ENCODE data around the gene PARD3.

The PARD3 gene

DNA sequence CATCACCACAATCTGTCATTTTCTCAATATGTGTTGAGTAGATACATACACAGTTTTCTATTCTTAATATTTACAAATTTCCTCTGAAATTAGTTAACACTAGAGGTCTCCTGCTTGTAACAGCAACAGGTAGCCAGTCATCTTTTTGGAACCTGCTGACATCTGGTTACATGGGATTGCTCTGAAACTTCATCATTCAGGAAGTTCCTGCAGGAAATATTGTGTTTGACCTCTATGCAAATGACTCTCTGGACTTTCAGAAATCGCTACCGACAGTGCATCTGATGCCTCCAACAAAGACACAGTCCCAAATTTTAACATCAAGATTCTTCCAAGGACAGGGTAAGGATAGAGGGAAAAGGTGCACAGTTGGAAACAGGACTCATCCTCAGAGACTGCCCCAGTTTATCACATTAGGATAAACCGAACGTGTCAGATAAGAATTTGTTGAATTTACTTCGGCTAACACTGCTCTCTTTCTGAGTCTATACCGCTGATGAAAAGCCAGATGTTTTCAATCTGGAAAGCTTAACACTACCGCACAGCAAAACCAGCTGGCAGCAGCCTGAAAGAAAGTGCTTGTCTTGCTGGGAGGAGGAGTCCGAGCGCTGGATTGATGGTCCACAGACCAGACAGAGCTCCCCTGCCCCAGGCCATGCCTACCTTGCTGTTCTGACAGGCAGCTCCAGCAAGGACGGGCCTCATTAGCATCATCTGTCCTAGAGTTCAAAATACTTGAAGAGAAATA, 633.4 kb downstream of the PARD3 start:
- in situ Hi-C loops (cut with HindIII; ENCODE audit: low sequenced_read_pairs) = no loop called here

- in situ Hi-C loops (cut with HindIII; ENCODE audit: low sequenced_read_pairs) = no loop called here
Observed at GRCh38 chr10:34180749-34181148, 634.3 kb downstream of the PARD3 start.

DNA sequence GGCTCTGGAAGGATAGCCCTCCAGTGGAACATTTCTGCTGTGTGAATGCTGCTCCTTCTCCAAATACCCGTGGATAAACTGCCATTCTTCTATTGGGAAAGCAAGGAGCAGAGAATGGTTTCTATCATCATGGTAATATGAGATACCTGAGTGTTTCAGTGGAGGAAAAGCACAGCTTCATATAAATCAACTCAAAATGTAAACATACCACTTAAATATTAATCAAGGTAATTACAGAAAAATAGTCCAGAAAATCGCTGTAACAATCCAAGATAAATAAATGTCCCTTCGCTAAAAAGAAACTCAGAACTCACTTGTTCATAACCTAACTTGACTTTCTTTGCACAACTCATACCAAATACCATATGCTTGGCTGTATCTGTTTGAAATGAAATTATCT, 635.8 kb downstream of the PARD3 start:
- in situ Hi-C loops (cut with HindIII; ENCODE audit: low sequenced_read_pairs) = no loop called here

DNA sequence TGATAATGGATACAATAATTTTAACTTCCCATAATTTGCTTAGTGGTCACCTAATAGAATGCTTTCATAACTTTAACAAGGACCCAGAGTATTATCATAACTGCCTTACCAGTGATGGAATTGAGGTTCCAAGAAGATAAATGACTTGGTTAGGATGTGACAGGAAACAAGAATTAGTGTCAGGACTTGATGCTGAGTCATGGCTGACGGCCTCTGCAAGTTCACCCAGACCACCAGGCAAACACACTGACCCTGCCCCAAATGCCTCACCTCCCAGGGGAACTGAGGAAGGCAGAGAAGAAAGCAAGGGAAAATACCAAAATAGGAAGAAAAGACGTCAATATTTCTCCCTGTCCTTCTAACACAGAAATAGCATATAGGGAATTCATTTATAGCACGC, 636.3 kb downstream of the PARD3 start:
- in situ Hi-C loops (cut with HindIII; ENCODE audit: low sequenced_read_pairs) = no loop called here

DNA sequence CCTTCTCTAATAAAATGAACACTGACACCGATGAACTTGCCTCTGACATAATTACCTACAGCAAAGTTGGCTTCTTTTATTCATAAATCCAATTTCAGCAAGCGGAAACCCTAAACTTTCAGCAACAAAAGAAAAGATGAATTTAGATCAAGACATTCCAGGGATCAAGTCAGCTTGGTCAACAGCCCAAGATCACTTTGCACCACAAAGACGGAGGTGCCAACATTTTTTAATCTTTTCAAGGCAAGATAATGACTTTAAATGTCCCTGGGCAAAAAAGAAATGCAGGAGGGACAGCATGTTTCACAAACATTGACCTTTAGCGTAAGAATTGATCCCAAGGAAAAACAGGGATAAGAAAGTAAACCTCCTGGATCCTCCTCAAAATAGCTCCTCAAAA, 636.9 kb downstream of the PARD3 start:
- in situ Hi-C loops (cut with HindIII; ENCODE audit: low sequenced_read_pairs) = no loop called here

DNA sequence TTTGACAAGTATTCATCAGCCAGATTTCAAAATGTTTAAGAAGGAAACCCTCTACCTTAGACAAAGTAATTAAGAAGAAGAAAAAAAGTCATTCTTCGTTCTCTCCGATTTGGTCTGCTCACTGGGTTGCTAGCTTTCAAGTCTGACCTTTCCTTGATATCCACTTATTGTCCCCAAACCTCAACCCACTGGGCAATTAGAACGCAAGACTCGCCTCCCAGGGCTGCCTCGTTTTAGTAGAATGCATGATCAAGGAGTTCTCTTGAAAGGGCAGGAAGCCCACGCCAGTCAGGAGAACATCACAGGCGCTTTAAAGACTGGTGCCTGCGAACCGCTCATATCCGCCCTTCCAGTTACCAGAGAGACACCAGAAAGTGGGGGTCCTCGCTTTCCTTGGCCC, 637.7 kb downstream of the PARD3 start:
- in situ Hi-C loops (cut with HindIII; ENCODE audit: low sequenced_read_pairs) = no loop called here

GRCh38 chr10:34176351-34176750, 638.7 kb downstream of the PARD3 start:
- in situ Hi-C loops (cut with HindIII; ENCODE audit: low sequenced_read_pairs) = no loop called here

DNA sequence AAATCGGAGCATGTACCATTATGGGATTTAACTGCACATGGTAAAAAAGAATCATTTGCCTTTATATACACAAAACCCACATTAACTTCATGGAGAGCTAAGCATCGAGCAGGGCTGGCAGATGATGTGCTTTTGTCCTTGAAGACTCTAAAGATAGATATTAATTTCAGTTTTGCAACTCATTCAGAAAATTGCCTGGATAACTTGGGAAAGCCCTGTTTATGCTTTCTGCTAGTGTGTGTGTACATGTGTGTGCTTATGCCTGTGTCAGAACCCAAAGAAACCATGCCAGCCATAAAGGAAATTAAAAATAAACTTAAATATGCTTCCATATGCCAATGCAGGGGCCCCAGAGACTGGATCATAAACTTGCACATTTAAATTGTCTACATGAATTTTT, 640.0 kb downstream of the PARD3 start:
- in situ Hi-C loops (cut with HindIII; ENCODE audit: low sequenced_read_pairs) = no loop called here

DNA sequence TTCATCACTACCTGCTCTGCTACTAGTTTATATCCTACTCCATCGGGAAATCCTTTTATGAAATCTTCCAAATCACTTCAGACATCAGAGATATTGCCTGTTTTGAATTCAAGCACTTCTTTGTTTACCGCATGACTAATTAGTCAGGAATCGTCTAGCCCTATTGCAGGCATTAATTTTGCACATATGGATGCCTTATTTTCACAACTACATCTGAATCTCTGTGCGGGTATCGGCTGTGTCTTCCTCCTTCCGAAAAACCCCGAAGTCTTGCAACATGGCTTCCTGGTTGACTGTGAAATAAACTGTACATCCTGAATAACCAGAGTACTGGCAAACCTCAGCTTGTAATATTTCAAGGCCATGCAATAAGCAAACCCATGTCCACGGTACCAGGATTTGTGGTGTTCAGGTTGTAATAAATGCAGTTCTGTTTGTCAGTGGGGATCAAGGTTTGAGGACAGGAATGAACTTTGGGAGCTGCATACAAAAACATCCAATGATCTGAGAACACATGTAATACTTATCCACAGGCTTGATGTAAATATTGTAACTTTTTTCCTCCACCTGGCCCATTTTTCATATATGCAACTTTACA, 642.1 kb downstream of the PARD3 start:
- in situ Hi-C loops (cut with HindIII; ENCODE audit: low sequenced_read_pairs) = no loop called here

DNA sequence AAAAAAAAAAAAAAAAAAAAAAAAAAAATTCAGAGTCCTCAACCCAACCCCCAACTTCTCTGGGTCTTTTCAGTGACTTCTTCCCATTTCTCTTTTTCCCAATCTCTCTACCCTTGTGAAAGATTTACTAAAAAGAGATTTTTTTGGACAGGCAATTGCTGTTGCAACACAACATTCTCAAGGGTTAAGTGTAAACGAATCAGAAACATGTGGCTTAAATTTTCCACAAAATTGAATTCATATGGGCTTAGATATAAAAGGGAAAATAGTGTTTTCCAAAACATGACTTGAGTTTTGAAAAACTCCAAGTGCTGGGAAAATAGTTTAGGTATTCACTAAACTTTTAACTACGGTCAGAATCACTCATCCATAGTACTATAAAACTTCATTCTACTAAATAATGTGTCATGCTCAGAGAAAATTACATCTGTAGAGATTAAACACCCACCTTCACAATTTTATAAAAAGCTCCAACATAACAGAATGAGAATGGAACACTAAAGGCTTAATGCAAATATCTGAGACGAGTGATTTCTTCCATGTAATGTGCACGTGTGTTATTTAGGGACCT, 643.1 kb downstream of the PARD3 start:
- in situ Hi-C loops (cut with HindIII; ENCODE audit: low sequenced_read_pairs) = no loop called here

DNA sequence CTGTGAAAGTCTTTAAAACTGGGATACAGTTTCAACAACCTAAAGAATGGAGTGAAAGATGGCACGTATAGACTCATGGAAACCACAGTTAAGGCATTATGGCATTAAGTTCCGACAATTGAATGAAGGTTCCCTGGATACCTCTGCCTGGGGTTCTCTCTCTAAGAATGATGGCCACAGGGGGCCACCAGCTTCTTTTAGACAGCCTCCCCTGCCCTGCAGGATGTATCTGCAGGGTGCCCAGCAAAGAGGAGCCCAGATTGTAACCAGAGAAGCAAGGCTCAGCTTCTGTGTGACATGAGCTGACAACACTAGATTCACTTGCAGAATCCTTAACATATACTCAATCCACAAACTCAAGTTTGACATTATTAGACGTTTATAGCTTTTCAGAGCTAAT, 645.4 kb downstream of the PARD3 start:
- in situ Hi-C loops (cut with HindIII; ENCODE audit: low sequenced_read_pairs) = no loop called here

DNA sequence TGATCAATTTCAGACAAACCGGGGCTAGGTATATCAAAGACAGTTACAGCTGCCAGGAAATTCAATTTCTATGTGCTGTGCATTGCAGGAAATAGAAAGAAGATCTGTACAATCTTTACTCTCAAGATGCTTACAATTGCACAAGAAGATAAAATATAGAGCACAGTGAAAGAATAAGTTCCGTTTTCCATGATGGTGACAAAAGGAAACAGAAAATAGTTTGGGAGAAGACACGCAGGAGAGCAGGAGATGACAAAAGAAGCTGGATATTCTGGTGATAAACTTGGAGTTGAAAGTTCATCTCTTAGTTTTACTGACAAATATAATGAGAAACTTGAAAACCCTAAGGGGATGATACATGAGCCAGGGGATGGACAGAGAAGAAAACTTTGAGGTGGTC, 646.0 kb downstream of the PARD3 start:
- in situ Hi-C loops (cut with HindIII; ENCODE audit: low sequenced_read_pairs) = no loop called here

DNA sequence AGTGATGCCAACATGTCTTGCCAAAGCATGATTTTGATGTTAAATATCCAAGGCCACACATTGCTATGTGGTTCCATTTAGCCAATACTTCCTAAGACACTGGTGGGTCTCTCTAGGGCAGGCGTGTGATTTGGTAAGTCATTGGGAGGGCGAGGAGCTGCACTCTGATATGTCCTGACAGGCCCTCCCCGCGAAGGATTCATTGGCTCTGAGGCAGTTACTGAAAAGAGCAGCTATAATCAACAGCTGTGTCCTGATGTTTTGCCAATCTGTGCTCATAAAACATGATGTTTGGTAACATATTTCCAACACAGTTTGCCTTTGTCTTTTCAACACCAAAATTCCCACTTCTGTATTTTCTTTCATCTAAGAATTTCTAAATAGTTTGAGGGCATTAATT, 646.7 kb downstream of the PARD3 start:
- in situ Hi-C loops (cut with HindIII; ENCODE audit: low sequenced_read_pairs) = no loop called here

DNA sequence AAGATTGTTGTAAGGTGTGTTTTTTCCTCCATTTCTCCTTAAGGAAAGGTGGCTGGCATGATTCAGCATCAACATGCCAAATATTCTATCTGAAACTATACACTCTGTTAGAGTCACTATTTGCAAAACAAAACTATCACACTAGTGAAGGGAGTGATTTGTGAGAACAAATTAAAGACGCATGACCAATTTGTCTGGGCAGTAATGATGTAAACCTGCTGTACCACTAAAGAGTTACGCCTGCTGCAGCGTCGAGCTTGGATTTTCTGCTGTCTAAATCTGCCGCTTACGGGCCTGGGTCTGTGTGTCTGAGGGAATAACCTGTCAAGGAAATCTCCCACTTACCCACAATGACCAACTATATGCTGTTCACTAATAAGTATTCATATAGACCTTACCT, 648.3 kb downstream of the PARD3 start:
- in situ Hi-C loops (cut with HindIII; ENCODE audit: low sequenced_read_pairs) = no loop called here

- in situ Hi-C loops (cut with HindIII; ENCODE audit: low sequenced_read_pairs) = no loop called here
Observed at GRCh38 chr10:34166354-34166753, 648.7 kb downstream of the PARD3 start.

GRCh38 chr10:34164029-34164428, 651.1 kb downstream of the PARD3 start:
- in situ Hi-C loops (cut with HindIII; ENCODE audit: low sequenced_read_pairs) = no loop called here

GRCh38 chr10:34163075-34163905, 651.8 kb downstream of the PARD3 start:
- in situ Hi-C loops (cut with HindIII; ENCODE audit: low sequenced_read_pairs) = no loop called here

DNA sequence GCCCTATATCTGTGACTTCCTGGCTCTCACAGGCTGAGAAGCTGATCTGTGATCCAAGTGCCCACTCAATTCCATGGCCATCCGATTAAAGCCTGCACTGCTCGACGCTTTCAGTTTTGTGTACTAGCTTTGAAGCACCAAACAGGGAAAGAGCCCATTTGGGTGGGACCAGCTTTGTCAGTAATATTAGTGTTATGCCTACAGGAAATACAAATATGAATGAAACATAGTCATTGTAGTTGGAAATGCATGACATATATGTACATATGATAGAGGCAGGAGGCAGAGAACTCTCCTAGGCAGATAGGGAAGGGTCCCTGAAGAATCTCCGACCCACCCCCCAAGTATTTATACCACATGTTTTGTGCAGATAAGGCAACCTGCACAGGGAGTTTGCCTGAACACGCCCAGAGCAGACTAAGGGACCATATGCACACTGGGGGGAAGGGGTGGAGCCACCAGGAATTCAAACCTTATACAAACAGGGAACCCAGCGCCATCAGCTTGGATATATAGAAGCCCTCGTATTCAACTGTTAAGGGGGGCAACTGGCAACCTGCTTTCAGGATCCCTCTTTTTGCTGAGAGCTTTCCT, 653.2 kb downstream of the PARD3 start:
- in situ Hi-C loops (cut with HindIII; ENCODE audit: low sequenced_read_pairs) = no loop called here

- in situ Hi-C loops (cut with HindIII; ENCODE audit: low sequenced_read_pairs) = no loop called here
Observed at GRCh38 chr10:34160595-34160994, 654.5 kb downstream of the PARD3 start.

DNA sequence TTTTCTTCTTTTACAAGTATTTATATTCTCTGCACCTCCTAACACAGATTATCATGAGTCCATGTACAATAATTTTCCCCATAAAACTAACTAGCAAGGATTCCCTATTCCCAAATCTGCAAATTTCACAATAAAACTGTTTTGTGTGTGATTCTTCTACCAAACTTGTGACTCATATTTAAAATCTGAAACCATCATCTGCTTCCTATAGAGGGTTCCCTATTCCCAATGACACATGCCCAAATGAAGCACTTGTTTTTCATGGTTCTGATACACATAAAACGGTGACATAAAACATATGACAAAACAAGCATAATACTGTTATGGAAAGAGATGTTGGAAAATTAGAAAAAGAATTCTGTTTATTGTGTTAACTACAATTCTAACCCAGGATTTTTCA, 657.6 kb downstream of the PARD3 start:
- in situ Hi-C loops (cut with HindIII; ENCODE audit: low sequenced_read_pairs) = no loop called here

DNA sequence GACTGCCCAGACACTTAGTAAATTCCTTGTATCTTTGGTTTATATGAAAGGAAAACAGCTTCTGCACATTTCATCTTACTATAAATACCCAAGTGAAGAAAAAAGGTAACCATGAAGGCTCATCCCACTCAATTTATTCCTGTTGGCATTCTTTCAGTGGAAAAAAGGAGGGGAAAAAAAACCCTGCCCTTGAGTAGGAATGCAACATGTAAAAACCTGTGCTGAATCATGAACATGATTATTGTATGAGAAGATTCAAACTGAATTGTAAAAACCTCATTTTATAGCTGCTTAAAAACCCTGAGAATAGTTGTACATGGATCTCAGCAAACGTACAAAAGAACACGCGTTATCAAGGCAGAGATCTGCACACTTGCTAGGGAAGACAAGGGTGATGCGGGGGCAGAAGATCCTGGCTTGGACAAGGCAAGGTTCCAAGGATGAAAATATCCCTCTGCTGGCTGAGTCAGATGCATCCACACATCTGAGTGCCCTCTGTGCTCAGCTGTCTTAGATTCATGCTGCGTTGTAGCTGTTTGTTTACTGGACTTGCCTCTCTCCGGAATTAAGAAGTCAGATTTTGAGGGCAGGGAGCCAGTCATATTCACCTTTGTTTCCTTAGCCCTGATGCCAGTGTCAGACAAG, 658.2 kb downstream of the PARD3 start:
- in situ Hi-C loops (cut with HindIII; ENCODE audit: low sequenced_read_pairs) = no loop called here

Measured in DLD1 (cell line).